ENCODE data around the gene OR6M1. TPM values are rescaled to one million over a fixed set of nuclear protein-coding genes. Genes with fewer than 3 reads are reported as not detected.

OR6M1 gene
- total RNA-seq, 4 donors from 2014 or later, result not detected

- no peaks in the 10 kb centered on the region for H3K4me1 ChIP-seq
- 75 to 81% methylated on average over 1 of the region's 1 CpG for WGBS, 2 donors
- no peaks in the 10 kb centered on the region for H3K9me3 ChIP-seq
- DNase-seq, result no peak
- no peaks in the 10 kb centered on the region for H3K36me3 ChIP-seq
- intact Hi-C loops (cut with DNase I), result no loop called here
- no peaks in the 10 kb centered on the region for H3K27me3 ChIP-seq
- no peak overlapping the region for H3K4me3 ChIP-seq (replicated peaks in 1 of 3)
- no peak overlapping the region for H3K27ac ChIP-seq
- TF ChIP-seq CTCF (IDR thresholded peaks at IDR 0.05) (no peak), POLR2A (IDR thresholded peaks at IDR 0.05) (no peak)
These were observed 30.9 kb downstream of the OR6M1 start for GRCh38 chr11:123775289-123775688.

DNA sequence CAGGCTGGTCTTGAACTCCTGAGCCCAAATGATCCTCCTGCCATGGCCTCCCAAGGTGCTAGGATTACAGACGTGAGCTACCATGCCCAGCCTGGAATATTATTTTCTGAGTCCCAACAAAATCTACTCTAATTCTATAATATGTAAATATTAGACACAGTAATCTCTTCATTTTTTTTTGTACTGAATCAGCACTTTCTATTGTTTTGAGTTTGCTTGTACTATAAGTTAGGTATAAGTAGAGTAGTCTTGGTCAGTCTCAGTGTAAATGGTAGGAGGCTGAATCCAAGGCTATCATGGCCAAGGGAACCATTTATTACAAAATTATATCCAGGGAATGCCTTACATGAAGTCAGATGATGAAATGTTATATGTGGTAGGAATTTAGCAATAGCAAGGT is 32.2 kb downstream of the OR6M1 start:
- Histone ChIP-seq H3K27ac (no peak overlapping the region), H3K4me1 (no peaks in the 10 kb centered on the region), H3K36me3 (no peaks in the 10 kb centered on the region), H3K9me3 (no peaks in the 10 kb centered on the region), H3K4me3 (replicated peaks in 1 of 3) (no peak overlapping the region), H3K27me3 (no peaks in the 10 kb centered on the region)
- DNase-seq, result no peak
- WGBS, 2 donors, result 94 to 98% methylated on average over 1 of the region's 1 CpG
- no peak for TF ChIP-seq POLR2A (IDR thresholded peaks at IDR 0.05)
- TF ChIP-seq CTCF (IDR thresholded peaks at IDR 0.05), result no peak
- intact Hi-C loops (cut with DNase I), result no loop called here

DNA sequence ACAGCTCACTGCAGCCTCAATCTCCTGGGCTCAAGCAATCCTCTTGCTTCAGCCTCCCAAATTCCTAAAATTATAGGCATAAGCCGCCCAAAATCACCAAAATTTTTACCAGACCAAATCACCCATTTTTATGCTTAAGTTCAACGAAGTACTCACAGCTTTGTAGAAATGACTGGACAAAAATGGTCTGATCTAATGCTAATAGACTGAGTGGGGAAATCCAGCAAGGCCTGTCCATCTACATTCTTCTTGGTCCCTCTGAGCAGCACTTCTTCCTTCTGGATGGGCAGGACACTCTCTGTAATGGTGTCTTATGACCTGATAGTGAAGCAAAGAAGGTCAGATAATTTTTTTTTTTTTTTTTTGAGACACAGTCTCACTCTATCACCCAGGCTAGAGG is 33.1 kb downstream of the OR6M1 start:
- H3K27me3 ChIP-seq, result no peaks in the 10 kb centered on the region
- no peak for DNase-seq
- H3K4me1 ChIP-seq, result no peaks in the 10 kb centered on the region
- H3K4me3 ChIP-seq (replicated peaks in 1 of 3), result no peak overlapping the region
- no peak overlapping the region for H3K27ac ChIP-seq
- no peaks in the 10 kb centered on the region for H3K9me3 ChIP-seq
- no peak for TF ChIP-seq CTCF (IDR thresholded peaks at IDR 0.05)
- no peak for TF ChIP-seq POLR2A (IDR thresholded peaks at IDR 0.05)
- intact Hi-C loops (cut with DNase I), result no loop called here
- no peaks in the 10 kb centered on the region for H3K36me3 ChIP-seq
- WGBS, 2 donors, result 85 to 89% methylated on average over 2 of the region's 2 CpGs

GRCh38 chr11:123771664-123772063 is 34.5 kb downstream of the OR6M1 start:
- Histone ChIP-seq H3K9me3 (no peaks in the 10 kb centered on the region), H3K36me3 (no peaks in the 10 kb centered on the region), H3K4me3 (replicated peaks in 1 of 3) (no peak overlapping the region), H3K27me3 (no peaks in the 10 kb centered on the region), H3K27ac (no peak overlapping the region), H3K4me1 (no peaks in the 10 kb centered on the region)
- TF ChIP-seq POLR2A (IDR thresholded peaks at IDR 0.05) (no peak), CTCF (IDR thresholded peaks at IDR 0.05) (no peak)
- WGBS, 2 donors, result 96 to 97% methylated on average over 3 of the region's 3 CpGs
- no peak for DNase-seq
- intact Hi-C loops (cut with DNase I), result no loop called here

DNA sequence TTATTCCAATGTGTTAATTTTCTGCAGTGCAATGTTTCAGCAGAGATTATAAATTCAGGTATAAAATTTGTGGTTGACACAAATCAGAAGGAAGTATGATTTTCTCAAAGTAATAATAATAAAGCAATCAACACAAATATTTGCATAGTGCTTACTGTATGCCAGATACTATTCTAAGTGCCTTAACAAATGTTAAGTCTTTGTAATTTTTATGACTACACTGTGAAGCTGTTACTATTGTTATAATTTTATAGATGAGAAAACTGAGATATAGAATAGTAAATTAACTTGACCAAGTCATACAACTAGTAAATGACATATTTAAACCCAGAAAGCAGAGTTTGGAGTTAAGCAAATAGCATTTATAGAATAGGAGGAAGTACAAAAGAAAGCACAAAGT is 35.4 kb downstream of the OR6M1 start:
- DNase-seq, result no peak
- Histone ChIP-seq H3K4me3 (replicated peaks in 1 of 3) (no peak overlapping the region), H3K27ac (no peak overlapping the region), H3K9me3 (no peaks in the 10 kb centered on the region), H3K4me1 (no peaks in the 10 kb centered on the region), H3K36me3 (no peaks in the 10 kb centered on the region), H3K27me3 (no peaks in the 10 kb centered on the region)
- intact Hi-C loops (cut with DNase I), result no loop called here
- TF ChIP-seq CTCF (IDR thresholded peaks at IDR 0.05) (no peak), POLR2A (IDR thresholded peaks at IDR 0.05) (no peak)

Measured in thyroid gland (tissue), 4 donors.